ENCODE data around the gene NXNL2.

Gene NXNL2

GRCh38 chr9:88533951-88534455, 975 bp upstream of the NXNL2 start:
- FAIRE-seq = no peak

DNA sequence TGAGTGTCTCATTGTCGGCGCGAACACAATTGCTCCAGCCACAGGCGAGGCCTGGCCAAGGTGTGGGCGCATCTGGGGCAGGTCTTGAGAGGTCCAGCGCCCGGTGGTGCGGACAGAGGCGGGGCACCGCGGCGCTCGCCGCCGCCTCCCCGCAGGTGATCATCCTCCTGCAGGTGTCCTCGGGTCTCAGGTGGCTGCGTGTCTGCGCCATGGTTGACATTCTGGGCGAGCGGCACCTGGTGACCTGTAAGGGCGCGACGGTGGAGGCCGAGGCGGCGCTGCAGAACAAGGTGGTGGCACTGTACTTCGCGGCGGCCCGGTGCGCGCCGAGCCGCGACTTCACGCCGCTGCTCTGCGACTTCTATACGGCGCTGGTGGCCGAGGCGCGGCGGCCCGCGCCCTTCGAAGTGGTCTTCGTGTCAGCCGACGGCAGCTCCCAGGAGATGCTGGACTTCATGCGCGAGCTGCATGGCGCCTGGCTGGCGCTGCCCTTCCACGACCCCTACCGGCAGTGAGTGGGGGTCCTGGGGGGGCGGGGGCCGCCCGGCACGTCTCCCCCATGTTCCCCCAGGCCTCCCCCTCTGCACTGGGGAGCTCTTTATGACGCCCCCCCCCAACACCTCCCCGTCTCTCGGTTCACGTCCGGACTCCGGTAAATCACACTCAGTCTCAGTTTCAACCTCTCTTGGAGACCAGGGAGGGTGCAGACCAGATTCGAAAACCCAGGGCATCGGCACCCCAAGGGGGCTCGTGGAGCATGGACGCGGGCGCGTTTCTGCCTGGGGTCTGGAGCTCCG, 446 bp downstream of the NXNL2 start:
- FAIRE-seq = no peak

DNA sequence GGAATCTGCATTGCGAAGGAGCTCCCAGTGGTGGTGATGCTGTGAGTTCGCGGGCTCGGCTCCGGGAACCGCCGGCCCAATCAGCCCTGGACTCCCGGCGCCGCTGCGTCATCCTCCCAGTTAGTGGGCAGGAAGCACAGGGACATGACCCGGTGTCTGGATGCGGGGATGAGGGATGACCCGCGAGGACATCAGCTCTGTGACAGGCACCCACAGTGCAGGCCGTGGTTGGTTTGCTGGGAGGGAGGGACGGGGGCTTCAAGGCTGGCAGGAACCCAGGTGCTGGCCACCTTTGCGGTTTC, 996 bp downstream of the NXNL2 start:
- no peak for FAIRE-seq

GRCh38 chr9:88536951-88537760, 2.2 kb downstream of the NXNL2 start:
- no peak for FAIRE-seq

DNA sequence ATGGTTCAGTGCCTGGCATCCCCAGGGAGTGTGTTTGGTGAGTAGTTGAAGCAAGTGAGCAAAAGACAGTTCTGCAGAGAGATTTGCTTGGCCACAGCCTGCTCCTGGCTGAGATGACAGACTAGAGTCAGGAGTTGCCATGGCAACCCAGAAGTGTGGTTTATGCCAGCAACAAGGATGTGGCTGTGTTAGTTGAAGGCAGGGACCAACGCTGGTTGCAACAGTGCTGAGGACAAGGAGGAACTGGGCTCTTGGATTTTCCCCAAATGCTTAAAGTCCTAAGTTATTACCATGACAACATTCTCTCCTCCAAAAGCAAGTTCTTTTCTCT, 2.7 kb downstream of the NXNL2 start:
- no peak for FAIRE-seq

DNA sequence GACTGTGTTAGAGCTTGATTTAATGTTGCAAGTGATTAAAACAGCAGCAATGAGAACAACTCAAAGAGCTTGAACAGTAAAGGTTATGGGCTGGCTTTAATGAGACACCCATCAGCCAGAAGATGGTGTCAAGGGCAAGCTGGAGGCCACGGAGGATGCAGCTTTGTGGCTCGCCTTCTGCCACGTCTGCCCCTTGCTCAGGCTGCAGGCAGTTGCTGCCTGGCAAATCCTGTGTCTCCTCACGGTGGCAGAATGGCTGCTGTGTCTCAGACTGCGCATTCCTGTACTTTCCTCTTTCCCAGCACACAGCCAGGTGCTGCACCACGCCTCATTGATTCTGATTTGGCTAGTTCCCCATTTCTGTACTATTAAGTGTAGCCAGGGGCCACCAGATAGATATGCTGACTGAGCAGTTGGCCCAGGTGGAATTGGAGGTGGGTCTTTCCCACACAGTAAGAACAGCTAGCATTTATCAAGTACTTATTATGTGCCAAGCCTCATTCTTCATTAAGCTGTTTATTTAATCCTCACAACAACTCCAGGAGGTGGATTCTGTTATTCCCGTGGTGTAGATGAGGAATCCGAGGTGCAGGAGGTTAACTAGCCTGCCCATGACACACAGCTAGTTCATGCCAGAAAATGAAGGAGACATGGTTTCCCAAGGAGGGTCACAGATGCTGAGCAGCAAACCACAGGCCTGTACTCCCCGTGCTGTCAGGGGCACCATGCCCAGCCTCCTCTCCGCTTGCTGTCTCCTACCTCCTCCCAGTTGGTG, 3.5 kb downstream of the NXNL2 start:
- FAIRE-seq = no peak

DNA sequence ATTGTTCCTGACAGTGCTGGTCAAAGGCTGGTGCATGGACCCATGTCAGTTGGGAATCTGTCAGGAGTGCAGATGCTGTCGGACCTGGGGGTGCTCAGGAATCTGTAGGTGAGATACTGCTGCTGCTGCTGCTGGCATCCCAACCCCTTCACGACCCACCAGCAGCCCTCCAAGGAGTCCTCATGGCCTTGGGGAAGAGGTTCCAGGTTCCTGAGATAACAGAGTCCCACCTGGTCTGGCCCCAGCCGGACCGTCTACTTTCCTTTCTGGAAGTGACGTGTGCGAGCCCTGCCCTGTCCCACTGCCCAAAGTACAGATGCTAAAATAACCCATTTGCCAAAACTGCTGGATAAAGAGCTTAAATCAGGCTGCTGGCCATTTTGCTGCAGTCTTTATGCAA, 4.3 kb downstream of the NXNL2 start:
- FAIRE-seq = no peak

DNA sequence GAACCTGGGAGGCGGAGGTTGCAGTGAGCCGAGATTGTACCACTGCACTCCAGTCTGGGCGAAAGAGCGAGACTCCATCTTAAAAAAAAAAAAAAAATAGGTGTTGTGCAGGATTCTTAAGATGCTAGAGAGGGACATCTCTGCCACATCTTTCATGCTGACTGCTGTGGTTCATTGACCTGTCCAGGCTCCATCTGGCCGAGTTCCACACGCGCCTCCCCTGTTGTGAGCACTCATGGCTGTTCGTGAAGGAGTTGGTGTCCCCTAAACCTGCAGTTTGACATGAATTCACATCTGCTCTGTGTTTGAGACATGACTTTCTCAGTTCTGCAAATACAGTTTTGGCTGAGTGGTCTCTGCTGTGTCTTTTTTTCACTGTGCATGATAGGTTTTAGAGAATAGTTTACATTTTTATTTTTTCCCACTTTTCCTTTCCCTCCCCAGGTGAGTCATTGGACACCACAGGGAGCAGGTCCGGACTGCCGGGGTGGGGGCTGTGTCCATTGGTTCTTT, 5.3 kb downstream of the NXNL2 start:
- no peak for FAIRE-seq

DNA sequence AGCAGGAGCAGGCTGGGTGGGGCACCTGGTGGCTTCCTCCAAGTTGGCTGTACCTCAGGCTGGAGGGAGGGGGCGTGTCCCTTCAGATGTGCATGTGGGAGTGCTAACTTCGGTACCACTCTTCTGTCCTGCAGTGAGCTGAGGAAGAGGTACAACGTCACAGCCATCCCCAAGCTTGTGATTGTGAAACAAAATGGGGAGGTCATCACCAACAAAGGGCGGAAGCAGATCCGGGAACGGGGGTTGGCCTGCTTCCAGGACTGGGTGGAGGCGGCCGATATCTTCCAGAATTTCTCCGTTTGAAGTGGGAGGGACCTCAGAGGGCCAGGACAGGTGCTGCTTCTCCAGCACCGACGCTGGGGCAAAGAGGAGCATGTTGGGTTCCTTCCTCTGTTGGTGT, 9.3 kb downstream of the NXNL2 start:
- FAIRE-seq = no peak

DNA sequence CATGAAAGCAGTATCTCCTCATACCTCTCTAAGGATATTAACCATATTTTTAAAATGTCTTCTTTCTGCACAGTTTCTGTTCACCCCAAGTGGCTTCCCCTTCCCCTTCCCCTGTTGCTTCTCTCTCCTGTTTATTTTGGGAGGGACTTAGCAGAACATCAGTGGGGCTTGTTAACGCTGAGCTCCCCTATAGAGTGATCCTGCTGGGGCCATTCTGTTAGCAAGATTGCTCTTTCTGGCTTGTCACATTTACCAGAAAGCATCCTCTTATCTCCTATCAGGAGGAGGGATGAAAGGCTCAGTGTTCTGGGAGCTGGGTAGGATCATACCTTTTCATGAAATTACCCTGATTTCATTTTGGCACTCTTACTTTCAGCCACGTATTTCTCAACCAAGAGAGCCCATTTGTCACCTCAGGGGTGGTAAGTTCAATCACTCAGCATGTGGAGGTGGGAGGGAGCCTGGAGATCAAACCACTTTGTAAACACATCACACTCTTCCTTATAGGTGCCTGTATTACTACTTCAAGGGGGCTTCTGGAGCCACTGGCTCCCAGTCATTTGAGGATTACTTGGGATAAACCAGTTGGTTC, 16.7 kb downstream of the NXNL2 start:
- FAIRE-seq = no peak

DNA sequence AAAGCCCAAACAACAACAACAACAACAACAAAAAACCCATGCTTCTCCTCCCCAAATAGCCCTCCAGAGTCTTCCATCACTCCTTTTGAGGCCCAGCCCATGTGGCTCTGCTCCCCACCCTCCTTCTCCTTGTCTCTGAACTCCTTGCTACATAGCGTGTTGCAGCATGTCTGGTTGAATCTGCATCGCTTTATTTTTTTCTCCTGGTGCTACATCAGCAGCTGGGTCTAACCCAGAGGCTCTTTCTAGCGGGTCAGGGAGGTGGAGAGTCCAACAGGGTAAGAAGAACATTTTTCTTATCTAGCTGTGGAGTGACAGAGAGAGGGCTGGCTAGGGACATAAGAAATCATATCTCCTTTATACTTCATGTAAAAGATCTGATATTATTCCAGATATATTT, 18.4 kb downstream of the NXNL2 start:
- no peak for FAIRE-seq

GRCh38 chr9:88555268-88555980, 20.4 kb downstream of the NXNL2 start:
- FAIRE-seq = no peak

DNA sequence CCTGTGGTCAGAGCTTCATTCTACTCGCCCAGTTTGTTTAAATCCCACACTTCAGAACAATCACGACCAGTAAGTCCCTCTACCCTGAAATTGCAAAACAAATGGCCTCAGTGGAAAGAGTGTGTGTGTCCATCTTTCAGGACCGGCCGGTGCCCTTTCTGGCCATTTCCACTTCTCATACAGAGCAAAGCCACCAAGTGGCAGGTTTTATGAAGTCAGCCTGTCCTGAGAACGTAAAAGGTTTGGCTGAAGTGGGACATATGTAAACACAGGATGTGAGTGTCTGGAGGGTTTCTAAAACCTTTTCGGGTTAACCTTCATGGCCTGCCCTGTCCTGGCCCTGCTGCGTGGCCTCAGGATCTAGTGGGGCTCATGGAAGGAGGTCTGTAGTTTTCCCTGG, 24.7 kb downstream of the NXNL2 start:
- no peak for FAIRE-seq

GRCh38 chr9:88567870-88568269, 32.9 kb downstream of the NXNL2 start:
- FAIRE-seq = no peak

DNA sequence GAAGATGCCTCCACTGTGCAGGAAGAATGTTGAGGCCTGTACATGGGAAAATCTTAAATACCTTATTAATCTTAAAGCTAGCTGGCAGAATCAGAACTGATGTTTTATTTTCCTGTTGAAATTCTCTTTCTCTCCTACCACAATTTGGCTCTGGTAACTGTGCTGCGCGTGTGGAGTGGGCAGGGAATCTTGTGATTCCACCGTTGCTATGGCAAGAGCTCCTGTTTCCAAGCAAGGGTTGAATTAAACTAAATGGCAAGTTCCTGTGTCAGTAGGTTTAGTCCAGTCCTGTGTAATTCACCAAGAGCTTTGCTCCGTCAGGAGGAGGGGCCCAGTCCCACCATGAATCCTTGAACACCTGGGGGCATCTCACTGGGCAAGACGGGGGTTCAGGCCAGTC, 36.4 kb downstream of the NXNL2 start:
- no peak for FAIRE-seq

GRCh38 chr9:88572684-88573083, 37.7 kb downstream of the NXNL2 start:
- FAIRE-seq = no peak

- peak; percentile 82 for FAIRE-seq
Observed at GRCh38 chr9:88574953-88575352, 40.0 kb downstream of the NXNL2 start.

DNA sequence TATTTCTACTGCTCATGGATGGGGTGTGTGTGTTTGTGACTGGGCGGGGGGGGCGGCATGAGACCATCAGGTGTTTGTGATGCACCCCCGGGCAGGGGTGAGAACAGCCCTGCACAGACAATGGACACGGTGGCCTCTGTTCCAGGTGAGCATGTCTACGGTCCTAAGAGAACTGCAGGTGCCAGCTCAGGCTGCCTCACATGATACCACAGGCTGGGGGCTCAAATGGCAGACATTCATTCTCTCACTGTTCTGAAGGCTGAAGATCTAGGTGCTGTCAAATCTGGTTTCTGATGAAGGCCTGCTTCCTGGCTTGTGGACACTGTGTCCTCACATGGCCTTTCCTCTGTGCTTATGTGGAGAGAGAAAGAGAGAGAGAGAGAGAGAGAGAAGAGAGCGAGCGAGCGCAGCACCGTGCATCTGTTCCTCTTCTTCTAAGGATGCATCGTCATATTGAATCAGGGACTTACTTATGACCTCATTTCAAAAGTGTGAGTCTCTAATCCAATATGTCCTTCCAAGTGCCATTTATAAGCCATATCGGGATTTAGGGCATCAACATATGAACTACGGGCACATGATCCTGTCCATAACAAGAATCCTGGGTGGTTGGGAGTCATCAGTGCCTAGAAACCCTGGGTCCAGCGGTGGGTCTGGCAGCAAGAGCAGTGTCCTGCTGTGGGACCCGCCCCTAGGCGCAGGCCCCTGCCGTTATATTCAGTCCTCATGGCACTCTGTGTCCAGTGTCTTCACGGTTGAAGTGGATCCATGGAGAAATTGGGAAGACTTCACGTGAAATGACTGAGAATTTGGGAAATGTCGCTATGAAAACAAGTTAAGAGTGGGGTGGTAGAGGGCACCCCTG, 42.5 kb downstream of the NXNL2 start:
- FAIRE-seq = no peak

DNA sequence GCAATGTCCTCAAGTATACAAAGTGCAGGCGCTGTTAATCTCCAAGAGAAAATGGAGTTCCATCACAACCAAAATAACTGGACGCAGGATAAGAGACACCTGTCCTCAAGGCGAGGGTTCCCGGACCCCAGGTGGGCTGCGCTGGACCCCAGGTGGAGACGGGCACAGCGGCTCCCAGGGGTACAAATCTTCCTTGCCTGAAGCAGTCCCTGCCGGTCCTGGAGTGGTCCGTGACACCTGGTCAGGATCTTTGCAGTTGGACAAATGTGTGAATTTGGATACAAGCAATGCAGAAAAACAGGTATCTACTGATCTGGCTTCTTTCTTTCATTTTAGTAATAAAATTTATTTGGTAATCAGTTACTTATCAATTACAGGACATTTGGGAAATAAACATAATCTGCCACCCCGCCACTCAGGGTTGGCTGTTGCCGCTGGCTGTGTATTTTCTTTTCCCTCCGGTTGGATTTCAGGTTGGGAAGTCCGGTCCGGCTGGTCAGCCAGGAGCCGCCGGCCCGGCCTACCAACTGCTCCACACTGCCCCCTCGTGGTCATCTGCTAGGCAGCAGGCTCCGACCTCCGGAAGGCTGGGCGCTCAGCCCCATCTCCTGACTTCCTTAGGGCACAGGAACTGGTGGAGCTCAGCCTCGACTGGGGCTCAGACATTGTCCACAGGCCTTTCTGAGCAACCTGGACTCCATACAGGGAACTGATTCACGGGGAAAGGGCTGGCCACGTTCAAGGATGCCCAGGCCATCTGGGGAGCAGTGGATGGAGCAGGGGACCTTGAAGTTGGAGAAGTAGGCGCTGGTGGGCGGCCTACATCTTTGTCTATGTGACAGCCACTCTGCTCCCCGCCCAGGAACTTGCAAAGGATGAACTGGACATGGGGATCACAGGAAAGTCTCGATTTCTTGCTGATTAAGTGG, 43.4 kb downstream of the NXNL2 start:
- FAIRE-seq = no peak

All from endometrium (tissue), 2 donors.